Activated B cell treated with CpG ODN at 0.5 μM for 24 hours (primary cell): ENCODE measurements around the gene CAND1. TPM values are rescaled to one million over a fixed set of nuclear protein-coding genes. Genes with fewer than 3 reads are reported as not detected.

Experiments
- ATAC-seq: fragments of 200-7000 bp; cut with Tn5 transposase; one replicate; pipeline ENCODE4 v1.10.0; 2021; ENCODE audit warnings: low read depth, mild to moderate bottlenecking, moderate library complexity
- CTCF ChIA-PET: fragments of 350-600 bp; sonication (Branson Sonifier 250); formaldehyde crosslinking; loops from one replicate; lab custom pipeline; 2021; ENCODE audit warnings: antibody characterized with exemption; lab: Charles Lee
- POLR2A ChIA-PET: fragments of 350-600 bp; sonication (Branson Sonifier 250); formaldehyde crosslinking; loops from one replicate; lab custom pipeline; 2021; ENCODE audit warnings: antibody characterized with exemption; lab: Charles Lee
- DNase-seq: peaks from one replicate; pipeline ENCODE4 v3.0.0; 2022
- H3K27ac Mint-ChIP-seq: one replicate; pipeline ENCODE4 v1.8.0; 2020; ENCODE audit warnings: mixed read lengths
- H3K27me3 Mint-ChIP-seq: one replicate; pipeline ENCODE4 v1.8.0; 2021; ENCODE audit warnings: mixed read lengths
- H3K36me3 Mint-ChIP-seq: one replicate; pipeline ENCODE4 v1.8.0; 2021; ENCODE audit warnings: low read depth, mixed read lengths
- H3K4me1 Mint-ChIP-seq: one replicate; pipeline ENCODE4 v1.8.0; 2021; ENCODE audit warnings: mixed read lengths
- H3K4me3 Mint-ChIP-seq: one replicate; pipeline ENCODE4 v1.8.0; 2020; ENCODE audit warnings: mild to moderate bottlenecking, mixed read lengths
- H3K9me3 Mint-ChIP-seq: one replicate; pipeline ENCODE4 v1.8.0; 2020; ENCODE audit warnings: mixed read lengths
- intact Hi-C: fragments of 100-400 bp; cut with micrococcal nuclease; formaldehyde crosslinking; loops from one replicate; pipeline ENCODE4 v1.15.1; 2024
- total RNA-seq: library from RNA; stranded (reverse); gene quantifications from 2 replicates; pipeline ENCODE4 v1.2.3, GENCODE V29; 2022
- TF ChIP-seq, protein P1 (sequence below): fragments of 200-600 bp; IDR thresholded peaks from one replicate; pipeline ENCODE4 v1.8.0; 2022; ENCODE audit warnings: antibody characterized with exemption, mild to moderate bottlenecking

CAND1 gene
- total RNA-seq, 1 donor from 2014 or later: 123 TPM

DNA sequence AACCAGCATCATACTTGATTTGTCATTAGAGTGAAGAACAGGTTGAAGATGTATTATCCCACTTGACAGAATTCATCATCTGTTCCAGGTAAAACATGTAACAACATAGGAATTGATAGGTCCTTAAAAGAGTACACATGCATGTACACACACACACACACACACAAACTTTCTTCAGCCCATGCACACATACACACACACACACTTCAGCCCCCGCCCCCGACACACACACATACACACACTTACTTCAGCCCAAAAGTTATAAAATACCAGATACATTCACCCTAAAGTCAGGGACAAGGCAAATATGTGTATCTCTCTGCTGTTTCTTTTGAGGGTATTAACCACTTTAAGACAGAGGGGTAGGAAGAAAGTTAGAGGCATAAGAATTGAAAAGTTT lies 15.4 kb downstream of the CAND1 start:
- Mint-ChIP-seq H3K4me3 (no peak overlapping the region), H3K36me3 (peaks cover 51% of the 10 kb centered on the region), H3K9me3 (no peaks in the 10 kb centered on the region), H3K27me3 (no peaks in the 10 kb centered on the region), H3K4me1 (peaks cover 27% of the 10 kb centered on the region), H3K27ac (no peak overlapping the region)
- CTCF ChIA-PET: no interaction called here
- intact Hi-C loops: no loop called here
- DNase-seq: no peak
- POLR2A ChIA-PET: interaction anchor here (1.3 kb wide), 1 partner anchor 15 kb away, joined by 3 read pairs; the partner anchor contains the start of gene CAND1
- ATAC-seq: no peak
- TF ChIP-seq, protein P1, sequence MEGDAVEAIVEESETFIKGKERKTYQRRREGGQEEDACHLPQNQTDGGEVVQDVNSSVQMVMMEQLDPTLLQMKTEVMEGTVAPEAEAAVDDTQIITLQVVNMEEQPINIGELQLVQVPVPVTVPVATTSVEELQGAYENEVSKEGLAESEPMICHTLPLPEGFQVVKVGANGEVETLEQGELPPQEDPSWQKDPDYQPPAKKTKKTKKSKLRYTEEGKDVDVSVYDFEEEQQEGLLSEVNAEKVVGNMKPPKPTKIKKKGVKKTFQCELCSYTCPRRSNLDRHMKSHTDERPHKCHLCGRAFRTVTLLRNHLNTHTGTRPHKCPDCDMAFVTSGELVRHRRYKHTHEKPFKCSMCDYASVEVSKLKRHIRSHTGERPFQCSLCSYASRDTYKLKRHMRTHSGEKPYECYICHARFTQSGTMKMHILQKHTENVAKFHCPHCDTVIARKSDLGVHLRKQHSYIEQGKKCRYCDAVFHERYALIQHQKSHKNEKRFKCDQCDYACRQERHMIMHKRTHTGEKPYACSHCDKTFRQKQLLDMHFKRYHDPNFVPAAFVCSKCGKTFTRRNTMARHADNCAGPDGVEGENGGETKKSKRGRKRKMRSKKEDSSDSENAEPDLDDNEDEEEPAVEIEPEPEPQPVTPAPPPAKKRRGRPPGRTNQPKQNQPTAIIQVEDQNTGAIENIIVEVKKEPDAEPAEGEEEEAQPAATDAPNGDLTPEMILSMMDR: no peak

DNA sequence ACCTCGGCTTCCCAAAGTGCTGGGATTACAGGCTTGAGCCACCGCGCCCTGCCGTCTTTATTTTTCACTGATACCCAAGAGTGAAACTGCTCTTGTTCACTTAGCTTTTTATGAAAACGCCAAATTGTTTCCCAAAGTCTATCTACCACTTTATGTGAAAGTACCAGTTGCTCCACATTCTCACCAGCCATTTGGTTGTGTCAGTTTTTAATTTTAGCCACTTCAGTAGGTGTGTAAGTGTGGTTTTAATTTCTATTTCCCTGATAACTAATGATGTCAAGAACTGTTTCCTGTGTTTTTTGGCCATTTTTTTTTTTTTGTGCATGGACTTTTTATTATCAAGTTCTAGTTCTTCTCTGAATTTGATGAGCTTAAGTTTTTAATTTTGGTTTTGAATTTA lies 17.1 kb downstream of the CAND1 start:
- ChIA-PET POLR2A (interaction anchor here (0.8 kb wide), 1 partner anchor 18 kb away, joined by 7 read pairs; no protein-coding TSS in a partner anchor), CTCF (no interaction called here)
- DNase-seq (no peak), ATAC-seq (no peak)
- TF ChIP-seq, protein P1: no peak
- H3K9me3 Mint-ChIP-seq: no peaks in the 10 kb centered on the region
- no peak overlapping the region for H3K27ac Mint-ChIP-seq
- peaks cover 67% of the 10 kb centered on the region for H3K36me3 Mint-ChIP-seq
- intact Hi-C loops: no loop called here
- no peaks in the 10 kb centered on the region for H3K27me3 Mint-ChIP-seq
- peaks cover 24% of the 10 kb centered on the region for H3K4me1 Mint-ChIP-seq
- H3K4me3 Mint-ChIP-seq: no peak overlapping the region

DNA sequence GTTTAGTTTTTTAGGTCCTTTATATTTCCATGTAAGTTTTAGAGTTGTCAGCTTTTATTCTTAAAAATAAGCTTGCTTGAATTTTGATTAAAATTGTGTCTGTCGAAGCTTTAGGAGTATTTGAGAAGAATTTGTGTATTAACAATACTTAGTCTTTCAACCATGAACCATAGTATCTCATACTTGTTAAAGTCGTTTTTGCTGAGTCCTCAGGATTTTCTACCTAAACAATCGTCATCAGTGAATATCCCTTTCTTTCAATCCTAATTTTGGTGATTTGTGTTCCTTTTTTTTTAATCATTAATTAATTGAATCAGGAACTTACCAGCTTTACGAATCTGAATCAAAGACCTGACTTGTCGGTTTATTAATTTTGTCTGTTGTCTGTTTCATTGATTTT lies 18.2 kb downstream of the CAND1 start:
- TF ChIP-seq, protein P1: no peak
- Mint-ChIP-seq H3K27me3 (no peaks in the 10 kb centered on the region), H3K36me3 (peaks cover 66% of the 10 kb centered on the region), H3K27ac (no peak overlapping the region), H3K4me1 (peaks cover 22% of the 10 kb centered on the region), H3K9me3 (no peaks in the 10 kb centered on the region), H3K4me3 (no peak overlapping the region)
- ATAC-seq: no peak
- ChIA-PET CTCF (no interaction called here), POLR2A (no interaction called here)
- no peak for DNase-seq
- intact Hi-C loops: no loop called here

DNA sequence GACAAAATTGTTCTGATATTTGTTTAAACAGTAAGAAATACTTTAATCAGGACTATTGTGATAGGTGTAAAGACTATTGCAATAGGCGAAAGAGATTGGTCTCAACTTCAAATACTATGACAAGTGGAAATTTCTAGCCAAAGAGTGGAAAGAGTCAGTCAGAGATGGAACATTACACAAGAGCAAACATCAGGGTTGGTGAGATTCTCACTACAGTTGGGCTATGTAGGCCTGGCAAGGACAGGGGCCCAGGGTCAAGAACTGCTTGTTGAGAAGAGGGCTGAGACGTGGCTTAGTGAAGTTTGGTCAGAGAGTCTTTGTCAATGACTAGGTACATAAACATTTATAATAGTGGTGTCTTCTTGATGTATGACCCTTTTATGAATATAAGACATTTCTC lies 19.4 kb downstream of the CAND1 start:
- ChIA-PET CTCF (interaction anchor here (0.9 kb wide), 1 partner anchor 14 kb away, joined by 4 read pairs; no protein-coding TSS in a partner anchor), POLR2A (no interaction called here)
- Mint-ChIP-seq H3K4me3 (no peak overlapping the region), H3K9me3 (no peaks in the 10 kb centered on the region), H3K27ac (no peak overlapping the region), H3K36me3 (peaks cover 71% of the 10 kb centered on the region), H3K4me1 (peaks cover 22% of the 10 kb centered on the region), H3K27me3 (no peaks in the 10 kb centered on the region)
- intact Hi-C loops: no loop called here
- TF ChIP-seq, protein P1: no peak
- DNase-seq (no peak), ATAC-seq (no peak)

DNA sequence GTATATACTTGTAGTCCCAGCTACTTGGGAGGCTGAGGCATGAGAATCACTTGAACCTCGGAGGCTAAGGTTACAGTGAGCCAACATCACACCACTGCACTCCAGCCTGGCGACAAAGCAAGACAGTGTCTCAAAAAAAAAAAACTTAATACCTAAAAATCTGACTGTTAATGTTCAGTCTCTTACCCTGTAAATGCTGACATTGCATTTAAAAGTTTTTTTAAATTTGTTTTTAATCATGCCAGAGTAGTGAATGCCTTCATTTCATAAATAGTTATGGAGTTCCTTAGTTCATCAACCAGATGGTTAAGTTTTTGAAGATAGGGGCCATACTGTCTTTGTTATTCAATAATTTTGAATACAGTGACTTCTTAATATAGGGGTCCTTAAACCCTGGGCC lies 21.2 kb downstream of the CAND1 start:
- H3K4me3 Mint-ChIP-seq: no peak overlapping the region
- no peak for ATAC-seq
- TF ChIP-seq, protein P1: no peak
- ChIA-PET POLR2A (no interaction called here), CTCF (no interaction called here)
- peaks cover 72% of the 10 kb centered on the region for H3K36me3 Mint-ChIP-seq
- intact Hi-C loops: no loop called here
- H3K27me3 Mint-ChIP-seq: no peaks in the 10 kb centered on the region
- H3K9me3 Mint-ChIP-seq: no peaks in the 10 kb centered on the region
- peaks cover 19% of the 10 kb centered on the region for H3K4me1 Mint-ChIP-seq
- no peak for DNase-seq
- H3K27ac Mint-ChIP-seq: no peak overlapping the region
